Middle frontal gyrus (tissue), 1 donor: ENCODE measurements around the gene SH2D3C.
"Not testable (repeated sequence)": the region's sequence is repeated elsewhere in the genome, so short reads cannot be mapped to it uniquely, and the experiment has no call there.

Source experiments
- DNase-seq: peaks from one replicate; pipeline ENCODE4 v3.0.0-alpha.2; 2015; ENCODE audit warnings: low spot score; ENCODE audit errors: extremely low spot score

SH2D3C gene

GRCh38 chr9:127785933-127786772, 7.7 kb upstream of the SH2D3C start, which contains the start of gene CDK9:
Gene CDK9, plus strand, starts transcription at chr9:127786034. Its CDS starts 115 bp downstream, at chr9:127786149.
- DNase-seq: peak; percentile 81

DNA sequence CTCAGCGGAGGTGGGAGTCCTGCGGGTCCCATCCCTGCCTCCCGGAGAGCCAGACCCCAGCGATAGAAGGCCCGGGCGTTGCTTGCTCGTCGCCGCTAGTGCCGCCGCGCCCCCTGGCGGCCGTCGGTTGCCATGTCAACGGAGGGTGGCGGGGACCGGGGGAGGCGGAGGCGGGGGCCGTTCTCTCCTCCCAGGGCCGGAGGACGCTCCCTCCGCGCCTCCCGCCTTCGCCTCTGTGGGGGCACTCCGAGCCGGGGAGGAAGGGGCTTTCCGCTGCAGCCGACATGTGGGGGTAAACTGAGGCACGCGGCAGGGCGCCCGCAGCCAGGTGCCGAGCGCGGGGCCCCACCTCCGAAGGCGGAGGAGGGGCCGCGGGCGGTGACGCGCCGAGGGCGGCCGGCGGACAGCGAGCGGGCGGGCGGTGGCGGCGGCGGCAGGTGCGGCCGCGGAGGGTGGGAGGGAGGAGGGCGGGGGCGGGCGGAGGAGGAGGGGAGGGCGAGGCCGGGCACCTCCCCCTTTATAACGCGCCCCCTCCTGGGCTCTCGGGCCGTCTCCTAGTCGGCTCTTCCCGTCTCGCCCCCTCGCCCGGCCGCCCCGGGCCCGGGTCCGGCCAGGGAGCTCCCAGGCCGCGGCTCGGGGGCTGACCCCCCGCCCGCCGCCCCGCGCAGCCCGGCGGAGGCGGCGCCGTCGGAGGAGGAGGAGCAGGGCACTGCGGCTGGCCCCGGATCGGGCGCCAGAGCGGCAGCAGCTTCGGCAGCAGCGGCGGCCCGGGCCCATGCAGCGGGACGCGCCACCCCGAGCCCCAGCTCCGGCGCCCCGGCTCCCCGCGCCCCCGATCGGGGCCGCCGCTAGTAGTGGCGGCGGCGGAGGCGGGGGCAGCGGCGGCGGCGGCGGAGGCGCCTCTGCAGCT, 6.8 kb upstream of the SH2D3C start:
- DNase-seq: no peak

GRCh38 chr9:127783111-127784008, 4.9 kb upstream of the SH2D3C start:
- no peak for DNase-seq

- DNase-seq: no peak
Measured at GRCh38 chr9:127781806-127782205, 3.3 kb upstream of the SH2D3C start.

GRCh38 chr9:127780909-127781308, 2.4 kb upstream of the SH2D3C start:
- not testable (repeated sequence) for DNase-seq

GRCh38 chr9:127780126-127780885, 1.8 kb upstream of the SH2D3C start:
- DNase-seq: no peak

DNA sequence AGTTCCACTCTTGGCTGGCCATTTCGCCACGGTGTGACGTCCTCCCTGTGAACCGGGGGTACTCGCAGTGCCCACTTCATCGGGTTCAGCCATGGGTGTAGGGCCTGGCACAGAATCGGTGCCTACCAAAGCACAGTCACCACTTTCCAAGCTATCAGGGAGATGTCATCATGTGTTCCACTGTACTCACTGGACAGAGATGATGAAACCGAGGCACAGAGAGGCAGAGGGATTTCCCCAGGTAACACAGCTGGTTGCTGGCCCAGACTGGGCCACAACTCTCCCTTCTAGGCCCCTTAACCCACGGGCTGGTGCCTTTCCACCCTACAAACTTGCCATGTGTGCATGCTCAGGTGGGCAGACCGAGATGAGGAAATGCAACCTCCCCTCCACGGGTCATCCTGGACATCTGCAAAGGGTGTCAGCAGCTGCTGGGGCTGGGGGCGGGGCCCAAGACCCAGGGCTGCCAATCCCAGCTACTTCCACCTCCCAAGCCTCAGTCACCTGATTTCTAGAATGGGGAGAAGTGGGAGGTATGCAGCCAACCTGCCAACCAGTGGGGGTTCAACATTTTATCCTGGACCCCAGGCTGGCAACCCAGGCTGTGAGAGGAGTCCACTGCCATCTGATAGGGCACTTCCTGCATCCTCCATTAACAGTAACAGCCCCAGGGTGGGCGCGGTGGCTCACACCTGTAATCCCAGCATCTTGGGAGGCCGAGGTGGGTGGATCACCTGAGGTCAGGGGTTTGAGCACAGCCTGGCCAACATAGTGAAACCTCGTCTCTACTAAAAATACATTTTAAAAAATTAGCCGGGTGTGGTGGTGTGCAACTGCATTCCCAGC, 893 bp upstream of the SH2D3C start:
- DNase-seq: no peak

DNA sequence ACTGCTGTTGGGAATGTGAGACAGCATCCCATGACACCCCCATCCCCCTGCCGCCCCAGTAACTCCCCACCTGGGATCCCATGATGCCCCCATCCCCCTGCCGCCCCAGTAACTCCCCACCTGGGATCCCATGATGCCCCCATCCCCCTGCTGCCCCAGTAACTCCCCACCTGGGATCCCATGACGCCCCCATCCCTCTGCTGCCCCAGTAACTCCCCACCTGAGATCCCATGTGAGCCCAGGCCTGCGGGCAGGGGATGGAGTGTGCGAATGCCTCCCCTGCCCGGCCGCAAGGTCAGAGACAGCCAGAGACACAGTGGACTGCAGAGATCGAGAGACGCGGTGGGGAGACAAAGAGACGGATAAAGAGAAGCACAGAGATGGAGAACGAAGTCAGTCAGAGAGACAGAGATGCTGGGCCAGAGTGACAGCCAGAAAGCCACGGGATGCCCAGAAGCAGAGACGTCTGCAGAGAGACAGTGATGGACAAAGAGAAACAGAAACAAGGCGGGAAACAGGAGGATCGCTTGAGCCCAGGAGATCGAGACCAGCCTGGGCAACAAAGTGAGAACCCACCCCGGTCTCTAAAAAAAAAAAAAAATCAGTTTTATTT, 992 bp downstream of the SH2D3C start:
- DNase-seq: no peak

- DNase-seq: no peak
Measured at GRCh38 chr9:127776924-127777289, 1.6 kb downstream of the SH2D3C start.

DNA sequence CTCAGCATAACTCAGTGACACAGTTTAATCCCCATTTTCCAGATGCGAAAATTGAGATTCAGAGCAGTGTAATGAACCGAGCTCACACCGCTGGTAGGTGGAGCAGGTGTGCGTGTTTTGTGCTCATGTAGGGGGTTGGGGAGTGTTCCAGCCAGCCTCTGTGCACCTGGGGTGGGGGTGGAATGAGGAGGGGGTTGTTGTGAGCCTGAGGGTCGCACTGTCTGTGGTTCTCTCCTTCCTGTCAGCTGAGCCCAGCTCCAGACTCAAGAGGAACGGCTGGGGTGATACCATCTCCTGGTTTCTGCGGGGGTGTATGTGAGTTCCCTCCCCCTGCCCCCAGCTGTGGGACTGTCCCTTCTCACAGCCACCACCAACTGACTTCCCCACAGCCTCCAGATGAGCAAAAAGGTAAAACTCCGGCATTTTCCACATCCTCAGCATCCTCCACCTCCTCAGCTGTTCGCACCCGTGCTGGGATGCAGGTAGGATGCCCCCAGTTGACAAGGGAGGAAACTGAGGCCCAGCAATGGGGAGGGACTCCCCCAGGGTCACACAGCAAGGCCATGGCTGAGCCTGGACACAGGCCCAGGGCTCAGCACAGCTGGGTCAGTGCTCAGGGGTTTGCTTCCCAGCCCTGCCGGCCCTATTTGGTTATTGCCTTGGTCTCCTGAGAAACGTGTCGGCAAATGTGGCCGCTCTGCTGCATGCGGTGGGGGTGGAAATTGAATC, 2.1 kb downstream of the SH2D3C start:
- DNase-seq: no peak

GRCh38 chr9:127773981-127774380, 4.5 kb downstream of the SH2D3C start:
- no peak for DNase-seq

GRCh38 chr9:127773272-127773671, 5.2 kb downstream of the SH2D3C start:
- no peak for DNase-seq

DNA sequence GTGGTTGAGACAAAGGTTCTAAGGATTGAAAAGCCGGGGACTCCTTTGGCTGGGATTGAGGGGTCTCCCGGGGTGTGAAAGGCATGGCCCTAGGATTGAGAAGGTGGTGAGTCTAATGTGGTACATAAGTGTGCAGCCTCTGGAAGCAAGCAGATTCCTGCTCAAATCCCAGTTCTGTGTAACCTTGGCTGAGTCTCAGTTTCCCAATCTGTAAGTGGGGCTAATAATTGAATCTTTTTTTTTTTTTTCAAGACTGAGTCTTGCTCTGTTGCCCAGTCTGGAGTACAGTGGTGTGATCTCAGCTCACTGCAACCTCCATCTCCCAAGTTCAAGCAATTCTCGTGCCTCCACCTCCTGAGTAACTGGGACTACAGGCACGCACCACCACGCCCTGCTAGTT, 5.9 kb downstream of the SH2D3C start:
- no peak for DNase-seq

DNA sequence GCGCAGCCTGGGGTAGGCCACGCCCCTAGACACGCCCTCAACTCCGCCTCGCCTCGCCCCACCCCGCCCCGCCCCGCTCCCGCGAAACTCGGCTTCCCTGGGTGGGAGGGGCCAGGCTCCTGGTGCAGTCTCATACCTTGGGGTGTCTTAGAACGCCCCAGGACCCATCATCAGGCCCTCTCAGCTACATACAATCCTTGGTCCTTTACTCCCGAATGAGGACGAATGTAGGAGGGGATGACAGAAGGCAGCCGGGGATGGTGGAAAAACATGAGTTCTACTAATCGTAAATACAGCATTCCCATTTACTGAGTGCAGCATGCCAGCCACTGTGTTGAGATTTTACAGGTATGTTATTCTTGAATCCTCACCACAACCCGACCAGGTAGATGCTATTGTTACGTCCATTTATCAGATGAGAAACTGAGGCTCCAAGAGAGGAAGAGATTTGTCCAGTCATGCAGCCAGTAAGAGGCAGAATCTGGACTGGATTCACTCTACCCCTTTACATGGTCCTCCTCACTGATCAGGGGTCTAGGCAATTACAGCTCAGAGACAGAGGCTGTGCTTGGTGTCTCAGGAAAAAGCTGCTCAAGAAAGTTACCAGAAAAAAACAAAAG, 6.8 kb downstream of the SH2D3C start:
- no peak for DNase-seq

DNA sequence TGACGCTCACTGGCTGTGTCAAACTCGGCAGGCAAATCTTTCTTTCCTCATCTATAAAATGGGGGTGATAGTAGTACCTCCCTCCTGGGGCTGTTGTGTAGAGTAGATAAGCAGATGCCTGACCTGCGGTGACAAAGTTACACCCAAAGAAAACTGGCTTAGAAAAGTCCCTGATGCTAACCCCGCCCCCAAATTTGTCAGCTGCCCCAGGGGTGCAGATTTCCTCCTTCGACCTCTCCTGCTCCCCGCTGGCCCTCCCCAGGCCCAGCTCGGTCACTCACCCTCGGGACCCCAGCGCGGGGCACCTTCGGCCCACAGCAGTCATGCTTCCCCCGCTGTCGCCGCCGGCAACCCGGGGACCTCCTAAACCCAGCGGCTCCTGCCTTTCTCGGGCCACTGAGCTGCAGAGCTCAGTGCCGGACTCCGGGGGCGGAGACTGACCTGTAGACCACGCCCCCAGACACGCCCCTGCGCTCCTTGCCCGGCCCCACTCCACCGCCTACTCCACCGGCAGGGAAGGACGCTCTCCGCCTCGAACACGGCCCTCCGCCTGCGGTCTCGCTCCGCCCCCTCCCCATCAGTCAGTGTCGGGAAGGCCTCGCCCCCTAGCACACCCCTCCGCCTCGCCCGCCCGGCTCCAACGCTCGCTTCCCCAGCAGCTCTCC, 7.4 kb downstream of the SH2D3C start:
- peak; percentile 79 for DNase-seq

- no peak for DNase-seq
Measured at GRCh38 chr9:127770583-127770904, 7.9 kb downstream of the SH2D3C start.

GRCh38 chr9:127769929-127770582, 8.4 kb downstream of the SH2D3C start:
- no peak for DNase-seq
